Stimulated activated CD4-positive, alpha-beta T cell treated with anti-CD3 and anti-CD28 coated beads, Interleukin-15, amount 100 ng/mL, for 1 hour (primary cell): Measurements from ENCODE around the gene NDOR1.
"Not testable (repeated sequence)": the region's sequence is repeated elsewhere in the genome, so short reads cannot be mapped to it uniquely, and the experiment has no call there.

ENCODE experiments used
- DNase-seq, 2 donors: peaks; one replicate each; pipeline ENCODE4 v3.0.0-alpha.2; 2020; ENCODE audit warnings: low read depth in 1 of 2, low spot score in 1 of 2

NDOR1 gene

DNA sequence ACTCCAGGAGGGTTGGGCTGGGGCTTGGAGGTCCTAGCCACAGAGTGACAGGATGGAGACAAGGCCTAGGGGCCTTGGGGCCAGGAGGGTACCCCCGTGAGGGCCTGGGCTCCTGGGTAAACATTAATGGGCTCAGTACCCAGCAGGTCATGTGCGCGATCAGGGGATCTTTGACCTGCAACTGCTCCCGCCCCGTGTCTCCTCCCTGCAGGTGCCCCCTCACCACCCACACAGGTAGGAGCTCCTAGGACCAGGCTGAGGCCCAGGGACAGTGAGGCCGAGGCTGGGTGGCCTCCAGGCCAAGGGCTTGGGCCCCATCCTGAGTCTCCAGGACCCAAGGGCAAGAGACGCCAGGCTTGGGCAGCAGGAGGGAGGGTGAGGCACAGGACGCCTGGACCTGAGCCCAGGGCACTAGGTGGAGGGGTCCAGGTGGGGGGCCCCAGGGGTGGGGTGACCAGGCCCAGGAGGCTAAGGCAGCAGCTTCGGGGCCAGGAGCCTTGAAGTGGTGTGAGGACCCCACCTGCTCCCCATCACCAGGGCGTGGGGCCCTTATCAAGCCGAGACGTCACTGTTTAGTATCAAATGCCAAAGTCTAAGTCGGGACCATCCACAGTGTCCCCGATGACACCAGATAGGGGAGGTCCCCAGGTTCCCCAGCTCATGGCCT lies 25.3 kb downstream of the NDOR1 start, which contains the start of gene SLC34A3:
SLC34A3 (plus strand) TSS at position 197 of the 667 bp plus-strand sequence. CDS start 802 bp downstream, outside the sequence.
- DNase-seq: no peak

DNA sequence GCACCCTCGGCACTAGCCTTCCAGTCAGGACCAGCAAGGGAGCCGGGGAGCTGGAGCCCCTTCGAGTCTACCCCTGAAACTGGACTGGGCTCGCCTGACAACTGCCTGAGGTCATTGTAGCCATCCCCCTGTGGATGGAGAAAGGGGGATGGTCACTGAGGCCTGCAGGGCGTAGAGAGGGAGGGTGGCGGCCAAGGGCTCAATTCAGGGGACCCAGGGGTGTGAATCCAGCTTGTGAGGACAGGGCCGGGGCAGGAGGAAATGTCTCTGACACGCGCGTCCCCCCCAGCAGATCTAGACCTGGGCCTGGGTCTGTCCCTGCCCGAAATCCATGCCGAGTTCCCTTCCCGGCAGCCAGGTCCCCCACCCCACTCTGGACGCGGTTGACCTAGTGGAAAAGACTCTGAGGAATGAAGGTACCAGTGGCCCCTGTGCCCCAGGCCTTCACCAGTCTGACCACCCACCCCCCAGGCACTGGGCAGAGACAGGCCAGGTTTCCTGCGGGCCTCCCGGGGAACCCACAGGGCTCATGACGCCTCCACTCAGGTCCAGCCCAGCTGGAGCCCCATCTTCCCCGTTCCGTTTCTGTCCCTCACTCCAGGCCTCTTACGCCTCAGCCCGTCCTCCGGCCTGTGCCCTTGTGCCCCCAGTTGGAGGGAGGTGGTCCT lies 26.0 kb downstream of the NDOR1 start:
- no peak for DNase-seq

DNA sequence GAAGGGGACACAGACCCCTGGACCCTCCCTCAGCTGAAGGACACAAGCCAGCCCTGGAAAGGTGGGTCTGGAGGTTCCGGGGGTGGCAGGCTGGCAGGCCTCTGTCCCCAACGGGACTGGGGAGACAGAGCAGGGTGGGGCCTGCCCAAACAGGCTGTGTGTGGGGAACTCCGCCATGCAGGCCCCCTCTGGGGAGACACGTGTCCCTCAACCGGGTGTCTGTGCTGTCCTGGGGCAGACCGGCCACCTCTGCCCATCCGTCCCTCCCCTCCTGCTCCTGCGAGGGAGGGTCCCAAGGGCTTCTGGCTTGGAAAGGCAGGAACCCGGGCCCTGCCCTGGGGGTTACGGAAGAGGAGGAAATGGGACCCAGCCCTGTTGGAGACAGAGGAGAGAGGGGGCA lies 26.6 kb downstream of the NDOR1 start:
- DNase-seq: no peak

DNA sequence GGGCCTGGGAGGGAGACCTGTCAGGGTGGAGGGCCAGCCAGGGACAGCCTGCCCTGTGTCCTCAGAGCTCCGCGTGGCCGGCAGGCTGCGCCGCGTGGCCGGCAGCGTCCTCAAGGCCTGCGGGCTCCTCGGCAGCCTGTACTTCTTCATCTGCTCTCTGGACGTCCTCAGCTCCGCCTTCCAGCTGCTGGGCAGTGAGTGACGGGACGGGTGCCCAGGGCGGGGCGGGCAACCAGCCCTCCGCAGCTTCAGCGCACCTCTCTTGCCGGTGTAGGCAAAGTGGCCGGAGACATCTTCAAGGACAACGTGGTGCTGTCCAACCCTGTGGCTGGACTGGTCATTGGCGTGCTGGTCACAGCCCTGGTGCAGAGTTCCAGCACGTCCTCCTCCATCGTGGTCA lies 27.0 kb downstream of the NDOR1 start:
- no peak for DNase-seq

DNA sequence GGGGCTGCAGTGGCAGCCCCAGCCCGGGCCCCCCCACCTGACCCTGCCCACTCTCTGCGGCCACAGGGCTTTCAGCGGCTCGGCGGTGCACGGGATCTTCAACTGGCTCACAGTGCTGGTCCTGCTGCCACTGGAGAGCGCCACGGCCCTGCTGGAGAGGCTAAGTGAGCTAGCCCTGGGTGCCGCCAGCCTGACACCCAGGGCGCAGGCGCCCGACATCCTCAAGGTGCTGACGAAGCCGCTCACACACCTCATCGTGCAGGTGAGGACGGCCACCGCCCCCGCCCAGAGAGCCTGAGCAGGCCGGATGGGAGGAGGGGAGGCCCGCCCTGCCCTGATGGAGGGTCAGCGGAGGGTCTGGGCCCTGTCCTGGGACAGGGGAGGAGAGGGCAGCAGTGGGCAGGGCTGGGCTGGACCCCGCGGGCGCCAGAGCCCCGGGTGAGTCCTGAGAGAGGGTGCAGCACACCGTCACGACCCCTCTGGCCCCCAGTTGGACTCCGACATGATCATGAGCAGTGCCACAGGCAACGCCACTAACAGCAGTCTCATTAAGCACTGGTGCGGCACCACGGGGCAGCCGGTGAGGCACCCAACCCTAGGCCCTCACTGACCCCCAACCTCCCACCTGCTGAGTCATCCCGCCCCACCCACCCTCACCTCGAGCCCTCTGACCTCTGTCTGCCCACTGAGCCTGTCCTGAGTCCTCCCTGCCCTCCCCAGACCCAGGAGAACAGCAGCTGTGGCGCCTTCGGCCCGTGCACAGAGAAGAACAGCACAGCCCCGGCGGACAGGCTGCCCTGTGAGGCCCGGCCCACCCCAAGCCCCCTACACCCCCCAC lies 27.9 kb downstream of the NDOR1 start:
- DNase-seq: no peak

DNA sequence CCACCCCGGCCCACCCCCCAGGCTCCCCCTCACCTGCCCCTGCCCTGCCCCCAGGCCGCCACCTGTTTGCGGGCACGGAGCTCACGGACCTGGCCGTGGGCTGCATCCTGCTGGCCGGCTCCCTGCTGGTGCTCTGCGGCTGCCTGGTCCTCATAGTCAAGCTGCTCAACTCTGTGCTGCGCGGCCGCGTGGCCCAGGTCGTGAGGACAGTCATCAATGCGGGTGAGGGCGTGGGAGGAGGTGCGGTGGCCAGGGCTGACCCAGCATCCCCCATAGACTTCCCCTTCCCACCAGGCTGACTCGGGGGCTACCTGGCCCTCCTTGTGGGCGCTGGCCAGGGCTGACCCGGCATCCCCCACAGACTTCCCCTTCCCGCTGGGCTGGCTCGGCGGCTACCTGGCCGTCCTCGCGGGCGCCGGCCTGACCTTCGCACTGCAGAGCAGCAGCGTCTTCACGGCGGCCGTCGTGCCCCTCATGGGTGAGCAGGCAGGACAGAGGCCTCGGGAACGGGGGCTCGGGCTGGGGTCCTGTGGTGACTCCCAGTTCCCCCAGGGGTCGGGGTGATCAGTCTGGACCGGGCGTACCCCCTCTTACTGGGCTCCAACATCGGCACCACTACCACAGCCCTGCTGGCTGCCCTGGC lies 28.7 kb downstream of the NDOR1 start:
- no peak for DNase-seq

DNA sequence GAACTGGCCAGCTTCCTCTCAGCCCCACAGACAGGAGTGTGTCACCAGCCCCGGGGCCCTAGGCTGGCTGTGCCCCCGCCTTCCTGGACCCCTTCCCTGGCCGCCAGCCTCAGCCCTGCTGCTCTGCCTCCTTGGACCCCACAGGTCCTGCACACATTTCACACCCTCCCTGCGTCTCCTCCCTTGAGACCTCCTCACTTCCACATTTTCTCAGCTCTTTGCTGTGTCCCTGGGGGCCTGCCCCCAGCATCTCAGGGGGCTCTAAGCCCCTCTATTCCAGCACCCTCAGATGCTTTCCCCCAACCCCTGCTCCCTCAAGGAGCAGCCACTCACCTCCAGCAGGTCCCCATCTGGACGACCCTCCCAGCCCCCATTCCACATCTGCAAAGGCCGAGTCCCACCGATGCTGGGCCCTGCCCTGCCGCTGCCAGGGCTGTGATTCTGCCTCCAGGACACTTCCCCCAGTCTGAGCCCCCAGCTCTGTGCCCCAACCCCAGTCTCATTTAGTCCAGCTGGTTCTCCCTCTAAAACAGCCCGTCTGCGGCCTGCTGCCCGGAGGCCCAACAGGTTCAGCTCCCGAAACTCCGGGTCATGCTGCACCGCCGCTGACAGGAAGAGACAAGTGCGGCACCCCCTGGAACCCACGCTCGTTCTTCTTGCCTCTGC lies 29.4 kb downstream of the NDOR1 start:
- no peak for DNase-seq

DNA sequence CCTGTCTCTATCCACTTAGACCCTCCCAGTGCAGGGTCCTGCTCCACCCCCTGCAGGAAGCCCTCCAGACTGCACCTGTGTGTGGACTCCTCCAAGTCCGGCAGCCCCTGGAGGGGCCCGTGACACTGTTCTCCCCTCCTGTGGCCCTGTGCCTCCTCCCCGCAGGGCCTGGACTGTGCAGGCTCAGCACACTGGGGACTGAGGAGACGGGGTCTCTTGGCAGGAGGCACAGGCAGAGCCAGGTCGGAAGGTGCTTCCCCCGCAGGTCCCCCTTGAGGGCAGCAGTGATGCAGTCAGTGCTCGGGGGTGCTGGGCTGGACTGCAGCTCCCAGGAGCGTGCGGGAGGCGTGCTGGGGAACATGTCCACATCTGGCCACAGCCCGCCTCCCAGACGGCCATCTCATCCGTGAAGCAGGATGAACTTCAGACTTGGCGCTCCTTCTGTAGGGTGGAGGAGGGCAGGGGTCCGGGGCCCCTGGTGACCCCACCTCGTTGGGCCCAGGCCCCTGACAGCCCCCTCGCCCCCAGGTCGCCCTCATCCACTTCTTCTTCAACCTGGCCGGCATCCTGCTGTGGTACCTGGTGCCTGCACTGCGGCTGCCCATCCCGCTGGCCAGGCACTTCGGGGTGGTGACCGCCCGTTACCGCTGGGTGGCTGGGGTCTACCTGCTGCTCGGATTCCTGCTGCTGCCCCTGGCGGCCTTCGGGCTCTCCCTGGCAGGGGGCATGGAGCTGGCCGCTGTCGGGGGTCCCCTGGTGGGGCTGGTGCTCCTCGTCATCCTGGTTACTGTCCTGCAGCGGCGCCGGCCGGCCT lies 30.1 kb downstream of the NDOR1 start:
- no peak for DNase-seq

DNA sequence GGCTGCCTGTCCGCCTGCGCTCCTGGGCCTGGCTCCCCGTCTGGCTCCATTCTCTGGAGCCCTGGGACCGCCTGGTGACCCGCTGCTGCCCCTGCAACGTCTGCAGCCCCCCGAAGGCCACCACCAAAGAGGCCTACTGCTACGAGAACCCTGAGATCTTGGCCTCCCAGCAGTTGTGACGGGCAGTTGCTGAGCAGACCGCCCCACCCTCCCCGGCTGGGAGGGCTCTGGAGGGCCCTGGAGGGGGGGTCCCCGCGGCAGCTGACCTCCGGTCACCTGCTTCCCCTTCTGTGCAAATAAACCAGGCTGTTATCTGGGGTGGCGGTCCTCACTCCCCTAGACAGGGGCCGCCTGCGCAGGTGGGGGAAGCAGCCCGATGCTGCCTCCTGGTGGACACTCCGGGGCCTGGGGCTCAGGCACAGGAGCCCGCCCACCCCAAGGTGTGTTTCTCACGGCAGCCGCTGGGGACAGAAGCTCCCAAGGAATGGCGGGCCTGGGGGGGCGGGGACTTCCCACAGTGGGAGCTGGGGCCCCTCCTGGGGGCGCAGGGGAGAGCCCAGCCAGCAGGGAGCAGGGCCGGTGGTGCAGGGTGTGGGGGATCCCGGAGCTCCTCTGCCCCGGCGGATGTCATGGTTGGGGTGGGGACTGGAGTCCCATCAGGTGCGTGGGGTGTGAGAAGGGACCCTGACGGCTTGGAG lies 30.9 kb downstream of the NDOR1 start:
- peak; percentile 83 to 91 for DNase-seq

DNA sequence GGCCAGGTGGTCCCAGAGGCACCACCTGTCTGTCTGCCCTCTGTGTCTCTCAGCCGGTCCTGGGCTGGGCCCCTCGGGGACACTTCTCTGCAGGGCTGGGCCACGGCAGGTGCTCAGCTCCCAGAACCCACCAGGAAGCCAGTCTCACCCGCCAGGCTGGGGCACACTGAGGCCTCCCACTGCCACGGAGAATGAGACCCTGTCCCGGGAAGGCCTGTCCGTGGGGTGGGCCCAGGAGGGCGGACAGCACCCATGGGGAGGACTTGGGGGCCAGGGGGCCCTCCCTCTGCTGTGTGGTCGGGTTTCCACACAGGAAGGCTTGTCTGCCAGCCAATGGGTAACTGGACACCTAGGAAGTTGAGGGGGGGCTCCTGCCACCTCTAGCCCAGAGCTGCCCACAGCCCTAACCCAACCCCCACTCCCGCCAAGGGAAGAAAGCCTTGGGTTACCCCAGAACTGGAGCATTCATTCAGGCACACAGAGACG lies 31.5 kb downstream of the NDOR1 start:
- no peak for DNase-seq

DNA sequence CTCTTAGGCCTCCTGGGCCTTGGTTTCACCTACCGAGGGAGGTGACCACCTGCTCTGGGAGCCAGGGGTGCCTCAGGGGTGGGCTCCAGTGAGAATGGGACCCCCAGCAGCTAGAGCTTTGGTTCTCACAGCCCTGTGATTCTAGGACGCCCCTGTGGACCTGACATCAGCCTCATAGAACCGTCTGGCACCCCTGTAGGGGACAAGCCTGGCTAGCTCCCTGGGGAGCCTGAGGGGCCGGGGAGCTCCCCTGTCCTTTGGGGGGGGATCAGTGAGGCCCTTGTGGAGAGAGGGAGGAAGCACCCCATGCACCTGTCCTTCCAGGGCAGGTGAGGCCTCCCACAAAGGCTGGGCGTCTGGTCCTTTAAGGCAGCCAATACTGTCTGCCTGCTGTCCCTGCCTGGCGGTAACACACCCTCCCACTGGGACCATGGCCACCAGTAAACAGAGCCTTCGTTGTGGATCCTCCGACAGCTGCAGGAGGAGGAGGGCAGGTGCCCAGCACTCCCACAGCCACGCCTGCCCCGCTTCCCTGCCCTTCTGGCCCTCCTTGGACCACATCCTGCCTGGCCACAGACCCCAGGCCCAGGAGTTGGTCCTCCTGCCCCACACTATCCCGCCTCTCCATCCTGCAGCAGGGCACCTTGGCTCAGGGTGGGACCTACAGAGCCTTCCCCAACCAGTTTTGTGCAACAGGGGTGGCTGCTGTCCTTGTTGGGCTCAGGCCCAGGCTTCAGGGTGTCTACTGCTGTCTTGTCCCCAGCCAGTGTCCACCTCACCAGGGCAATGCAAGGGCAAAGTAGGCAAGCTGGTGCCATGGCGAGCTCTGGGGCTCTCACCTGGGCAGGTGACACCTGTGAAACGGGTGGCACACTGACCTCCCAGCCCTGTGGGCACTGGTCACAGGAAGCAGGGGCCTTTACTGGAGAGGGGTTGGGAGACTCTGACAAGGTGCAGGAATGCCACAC lies 32.5 kb downstream of the NDOR1 start:
- no peak for DNase-seq

DNA sequence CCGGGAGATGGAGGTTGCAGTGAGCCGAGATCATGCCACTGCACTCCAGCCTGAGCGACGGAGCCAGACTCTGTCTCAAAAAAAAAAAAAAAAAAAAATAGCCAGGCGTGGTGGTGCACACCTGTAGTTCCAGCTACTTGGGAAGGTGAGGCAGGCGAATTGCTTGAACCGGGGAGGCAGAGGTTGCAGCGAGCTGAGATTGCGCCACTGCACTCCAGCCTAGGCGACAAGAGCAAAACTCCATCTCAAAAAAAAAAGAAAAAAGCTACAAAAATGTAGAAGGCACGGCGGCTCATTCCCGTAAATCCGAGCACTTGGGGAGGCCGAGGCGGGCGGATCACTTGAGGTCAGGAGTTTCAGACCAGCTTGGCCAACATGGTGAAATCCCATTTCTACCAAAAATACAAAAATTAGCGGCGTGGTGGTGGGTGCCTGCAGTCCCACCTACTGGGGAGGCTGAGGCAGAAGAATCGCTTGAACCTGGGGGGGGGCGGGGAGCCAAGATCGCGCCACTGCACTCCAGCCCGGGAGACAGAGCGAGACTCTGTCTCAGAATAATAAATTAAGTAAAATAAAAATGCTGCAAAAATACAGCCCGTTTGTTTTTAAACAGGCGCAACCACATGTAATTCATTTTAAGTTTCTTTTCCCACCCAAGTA lies 34.2 kb downstream of the NDOR1 start:
- not testable (repeated sequence) for DNase-seq

DNA sequence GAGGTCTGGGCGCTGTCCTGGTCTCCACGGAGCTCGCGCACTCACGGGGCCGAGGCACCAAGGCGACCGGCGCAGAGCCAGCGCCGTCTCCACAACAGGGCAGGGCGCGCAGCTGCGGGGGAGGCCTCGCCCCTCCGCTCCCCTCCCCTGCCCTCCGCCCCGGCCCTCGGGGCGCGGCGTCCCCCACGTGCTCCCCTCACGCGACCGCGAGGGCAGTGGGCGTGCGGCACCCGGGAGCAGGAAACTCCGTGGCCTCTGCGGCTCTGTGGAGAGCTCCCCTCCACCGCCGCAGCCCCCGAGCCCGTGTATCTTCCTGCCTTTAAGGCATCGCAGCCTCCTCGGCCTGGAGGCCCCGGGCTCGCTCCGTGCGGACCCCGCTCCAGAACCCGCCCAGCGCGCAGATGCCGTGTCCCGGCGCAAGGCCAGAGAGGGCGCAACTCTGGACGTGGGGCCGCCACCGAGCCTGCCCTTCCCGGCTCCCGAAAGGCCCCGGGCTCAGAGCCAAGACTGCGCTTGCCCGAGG lies 34.9 kb downstream of the NDOR1 start:
- DNase-seq: peak; percentile 41 to 53

DNA sequence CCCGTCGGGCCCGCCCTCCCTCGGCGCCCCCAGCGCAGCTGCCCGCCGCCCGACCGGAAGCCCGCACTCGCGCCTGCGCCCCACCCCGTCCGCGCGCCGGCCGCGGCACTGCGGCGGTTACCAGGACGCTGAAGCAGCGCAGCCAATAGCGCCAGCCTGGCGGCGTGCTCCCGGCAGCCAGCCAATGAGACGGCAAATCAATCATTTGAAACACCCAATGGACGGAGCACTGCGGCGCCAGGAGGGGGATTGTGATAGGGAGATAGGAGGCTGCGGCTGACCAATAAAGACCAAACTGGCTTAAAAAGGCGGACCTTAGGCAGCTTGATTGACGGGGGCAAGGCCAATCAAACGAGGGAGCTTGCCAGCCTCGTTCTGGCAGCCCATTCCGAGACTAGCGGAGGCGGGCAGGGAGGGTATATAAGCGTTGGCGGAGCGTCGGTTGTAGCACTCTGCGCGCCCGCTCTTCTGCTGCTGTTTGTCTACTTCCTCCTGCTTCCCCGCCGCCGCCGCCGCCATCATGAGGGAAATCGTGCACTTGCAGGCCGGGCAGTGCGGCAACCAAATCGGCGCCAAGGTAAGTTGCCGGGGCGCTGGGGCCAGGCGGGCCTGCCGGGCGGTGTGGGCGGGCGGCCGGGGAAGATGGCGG lies 35.5 kb downstream of the NDOR1 start, which contains the start of gene TUBB4B:
TUBB4B (plus strand) TSS at position 447 of the 649 bp plus-strand sequence; CDS start at position 521, 74 bp downstream.
- peak; percentile 89 to 95 for DNase-seq

DNA sequence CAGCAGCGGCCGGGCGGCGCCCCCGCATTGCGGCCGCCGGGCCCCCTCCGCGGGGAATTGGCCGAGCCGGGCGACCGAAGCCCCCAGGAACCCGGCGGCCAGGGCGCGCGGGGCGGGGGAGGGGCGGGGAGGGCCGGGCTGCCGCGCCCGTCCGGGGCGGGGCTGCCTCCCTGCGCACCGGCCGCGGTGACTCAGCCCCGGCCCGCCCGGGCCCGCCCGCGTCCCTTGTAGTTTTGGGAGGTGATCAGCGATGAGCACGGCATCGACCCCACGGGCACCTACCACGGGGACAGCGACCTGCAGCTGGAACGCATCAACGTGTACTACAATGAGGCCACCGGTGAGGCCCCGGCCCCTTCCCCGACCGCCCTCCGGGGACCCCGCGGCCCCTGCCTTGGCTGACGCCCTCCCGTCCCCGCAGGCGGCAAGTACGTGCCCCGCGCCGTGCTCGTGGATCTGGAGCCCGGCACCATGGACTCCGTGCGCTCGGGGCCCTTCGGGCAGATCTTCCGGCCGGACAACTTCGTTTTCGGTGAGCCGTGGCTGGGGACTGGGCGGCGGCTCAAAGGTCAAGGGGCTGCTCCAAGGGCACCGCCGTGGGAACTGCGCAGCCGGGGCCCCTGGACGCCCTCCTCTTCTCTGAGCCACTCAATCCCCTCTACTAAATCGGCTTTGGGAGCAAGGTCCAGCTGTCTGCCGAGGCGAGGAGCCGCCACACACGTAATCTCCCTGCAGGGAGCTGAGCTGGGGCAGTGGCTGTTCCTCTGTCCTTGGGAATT lies 36.2 kb downstream of the NDOR1 start:
- peak; percentile 55 to 67 for DNase-seq
